HTR-8/SVneo (cell line): ENCODE data around the gene NXPH1.

Experiments
- DNase-seq: peaks from one replicate; pipeline ENCODE4 v3.0.0; 2011; ENCODE audit warnings: low spot score, mixed read lengths; ENCODE audit not compliant: insufficient read length
- FAIRE-seq: peaks from 2 replicates; lab custom pipeline; 2011; peaks lifted over from hg19 to GRCh38; lab: Jason Lieb, UNC

NXPH1 gene

DNA sequence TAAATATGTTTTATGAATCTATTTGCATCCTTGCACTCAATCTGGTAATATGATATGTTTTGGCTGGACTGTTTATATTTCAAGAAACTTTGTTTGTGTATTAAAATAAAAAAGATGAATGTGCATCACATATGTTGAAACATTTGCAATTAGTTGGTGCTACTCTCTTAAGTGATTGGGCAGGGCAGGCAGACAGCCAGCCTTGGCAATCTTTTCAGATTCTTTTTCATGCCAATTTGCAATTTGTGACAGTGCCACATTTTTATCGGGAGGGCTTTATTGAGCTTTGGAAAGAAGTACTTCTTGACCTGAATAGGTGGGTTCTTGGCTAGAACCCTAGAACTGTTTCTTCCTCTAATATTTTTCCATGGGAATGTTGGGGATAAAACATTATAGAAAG is 152.2 kb downstream of the NXPH1 start:
- DNase-seq (no peak), FAIRE-seq (no peak)

DNA sequence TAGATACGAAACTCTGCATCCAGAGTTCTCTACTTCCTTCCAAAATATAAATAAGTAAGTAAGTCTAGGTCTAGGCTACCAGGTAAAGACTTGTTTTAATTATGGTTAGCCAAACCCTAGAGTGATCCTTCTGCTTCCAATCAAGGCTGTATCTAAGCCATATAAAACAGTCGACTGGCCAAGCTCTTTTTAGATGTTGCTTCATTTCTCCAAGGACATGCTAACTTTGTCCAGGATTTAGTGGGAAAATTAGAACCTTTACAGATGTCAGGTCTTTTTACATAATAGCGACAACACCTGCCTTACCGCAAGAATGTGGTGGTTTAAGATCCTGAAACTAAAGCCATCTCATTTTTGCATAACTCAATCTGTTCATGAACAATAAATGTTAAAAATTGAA is 156.8 kb downstream of the NXPH1 start:
- DNase-seq (no peak), FAIRE-seq (no peak)

DNA sequence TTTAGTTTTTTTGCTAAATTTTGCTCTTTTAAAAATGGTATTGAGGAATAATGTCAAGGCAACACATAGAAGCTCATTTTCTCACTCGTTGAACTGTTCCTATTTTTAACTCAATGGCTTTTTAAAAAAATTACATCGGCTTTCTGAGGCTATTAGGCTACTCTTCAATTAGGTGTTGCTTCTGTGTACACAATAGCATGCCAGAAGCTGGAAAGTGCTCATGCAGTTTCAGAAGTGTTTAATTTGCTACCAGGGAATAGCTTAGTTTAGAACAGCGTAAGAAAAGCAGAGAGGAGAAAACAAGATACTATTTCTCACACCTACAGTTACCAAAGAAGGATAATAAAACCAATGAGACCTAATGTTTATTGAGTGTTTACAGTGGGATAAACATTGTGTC is 157.4 kb downstream of the NXPH1 start:
- FAIRE-seq = no peak
- no peak for DNase-seq

DNA sequence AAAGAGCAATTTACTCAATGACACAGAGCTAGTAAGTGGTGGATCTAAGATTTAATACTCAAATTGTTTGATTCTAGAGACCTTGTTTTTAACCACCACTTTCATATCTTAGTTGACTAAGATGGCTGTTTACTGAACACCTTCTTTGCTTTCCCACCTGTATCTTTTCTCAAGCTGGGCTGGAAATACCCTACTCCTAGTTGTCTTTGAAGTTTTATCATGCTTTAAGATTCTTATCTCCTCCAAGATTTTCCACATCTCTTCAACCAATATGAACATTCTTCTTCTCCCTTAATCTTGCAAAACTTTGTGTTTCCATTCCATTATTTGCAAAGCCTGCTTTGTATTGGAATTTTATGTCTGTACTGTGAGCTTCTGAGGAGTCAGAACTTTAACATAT is 157.9 kb downstream of the NXPH1 start:
- DNase-seq (no peak), FAIRE-seq (no peak)

DNA sequence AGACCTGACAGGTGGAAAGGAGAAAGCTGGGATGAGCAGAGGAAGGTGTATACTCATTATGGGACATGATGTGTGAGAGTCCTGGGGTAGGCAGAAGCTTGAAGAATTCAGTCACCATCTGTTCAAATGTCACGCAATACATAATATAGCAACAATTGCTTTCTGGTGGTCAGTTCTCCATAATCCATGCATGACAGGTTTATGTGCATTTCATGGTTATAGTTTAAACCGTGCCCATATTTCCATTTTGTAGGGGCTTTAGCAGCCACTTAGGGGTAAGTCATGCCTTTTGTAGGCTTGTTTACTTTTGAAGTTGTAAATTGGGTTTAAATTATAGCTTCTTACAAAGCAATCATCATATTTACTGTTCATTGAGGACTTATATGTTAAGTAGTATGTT is 158.8 kb downstream of the NXPH1 start:
- DNase-seq (no peak), FAIRE-seq (no peak)

DNA sequence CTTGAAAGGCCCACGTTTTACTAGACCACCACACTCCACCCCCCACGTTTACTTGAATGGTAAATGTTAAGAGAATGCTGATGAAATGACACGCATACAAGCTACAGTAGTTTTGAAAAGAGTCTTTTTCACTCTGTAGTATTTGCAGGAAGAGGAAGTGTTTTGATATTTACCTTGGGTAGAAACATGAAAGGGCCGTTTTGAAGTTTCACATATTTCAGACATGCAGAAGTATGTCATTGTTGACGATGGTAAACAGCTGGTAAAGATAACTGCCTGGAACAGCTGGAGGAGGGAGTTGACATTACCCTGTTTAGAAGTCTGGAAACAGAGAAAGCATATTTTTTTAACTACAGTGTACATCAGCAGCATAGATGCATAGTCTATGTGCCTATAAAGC is 160.7 kb downstream of the NXPH1 start:
- DNase-seq (no peak), FAIRE-seq (no peak)

DNA sequence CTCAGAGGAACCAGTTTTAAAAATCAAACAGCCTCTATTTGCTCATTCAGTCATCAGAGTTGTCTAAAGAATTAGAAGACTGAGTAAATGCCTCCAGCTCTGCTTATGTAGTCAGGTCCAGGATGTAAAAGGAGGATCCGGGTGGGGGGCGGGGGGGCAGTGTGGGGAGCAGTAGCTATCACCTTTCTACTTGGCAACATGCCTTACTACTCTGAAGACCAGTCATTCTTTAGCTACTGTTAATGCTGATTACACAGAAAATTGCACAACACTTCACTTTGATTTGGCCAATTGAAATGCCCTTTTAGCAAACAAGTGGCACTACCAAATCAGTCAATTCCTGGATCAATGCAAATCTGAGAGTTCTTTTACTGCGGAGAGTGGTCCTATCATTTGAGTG is 164.2 kb downstream of the NXPH1 start:
- FAIRE-seq = no peak

DNA sequence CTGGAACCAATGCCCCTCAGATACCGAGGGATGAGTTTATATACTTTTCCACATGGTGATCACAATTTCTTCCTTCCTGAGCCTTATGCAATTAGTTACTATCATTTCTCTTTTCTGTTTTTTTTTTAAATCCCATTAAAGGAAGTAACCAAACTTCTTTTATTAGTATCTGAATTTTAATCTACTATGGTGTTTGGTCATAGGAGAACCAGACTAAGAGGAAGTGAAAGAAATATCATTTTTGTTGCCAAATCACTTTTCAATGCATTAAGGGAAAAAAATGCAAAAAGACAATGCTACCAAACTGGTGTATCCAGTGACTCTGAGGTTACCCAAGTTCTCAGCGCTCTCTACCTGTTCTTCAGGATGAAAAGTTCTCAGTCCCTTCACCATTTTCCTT is 167.7 kb downstream of the NXPH1 start:
- FAIRE-seq = no peak
- no peak for DNase-seq

More for the DNA sequence above, 164.2 kb downstream of the NXPH1 start:
- DNase-seq = no peak

DNA sequence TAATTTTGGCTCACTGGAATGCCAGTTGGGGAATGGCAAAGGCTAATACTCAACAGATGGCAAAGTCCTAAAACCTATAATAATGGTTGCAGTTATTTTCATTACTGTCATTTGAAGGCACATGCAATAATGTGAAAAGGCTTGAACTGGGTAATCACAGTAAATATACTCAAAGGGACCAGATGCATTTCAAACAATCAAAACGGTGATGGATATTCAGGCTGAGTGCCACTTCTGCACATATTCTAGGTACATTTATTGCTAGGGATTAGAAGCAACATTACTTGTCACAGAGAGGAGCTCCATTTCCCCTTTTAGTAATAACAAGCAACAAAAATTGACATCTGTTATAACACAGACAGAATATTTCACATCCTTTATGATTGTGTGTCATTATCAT is 171.8 kb downstream of the NXPH1 start:
- no peak for FAIRE-seq
- DNase-seq = no peak

DNA sequence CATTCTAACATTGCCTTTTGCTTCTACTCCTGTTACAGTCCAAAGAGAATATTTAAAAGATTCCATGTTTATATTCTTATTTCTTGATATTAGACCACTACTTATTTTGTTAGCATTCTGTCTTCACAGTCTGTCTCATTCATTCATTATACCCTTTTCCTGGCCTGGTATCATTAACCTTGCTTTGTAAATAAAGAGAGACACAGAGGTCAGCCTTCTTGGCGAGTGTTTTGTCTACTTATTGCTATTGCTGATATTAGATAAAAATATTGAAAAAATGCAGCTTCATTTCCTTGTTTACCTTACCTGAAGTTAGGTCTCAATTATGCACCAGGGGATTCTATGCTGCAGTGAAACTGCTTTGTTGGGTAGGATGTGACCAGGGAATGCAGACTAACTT is 179.2 kb downstream of the NXPH1 start:
- no peak for DNase-seq
- no peak for FAIRE-seq

DNA sequence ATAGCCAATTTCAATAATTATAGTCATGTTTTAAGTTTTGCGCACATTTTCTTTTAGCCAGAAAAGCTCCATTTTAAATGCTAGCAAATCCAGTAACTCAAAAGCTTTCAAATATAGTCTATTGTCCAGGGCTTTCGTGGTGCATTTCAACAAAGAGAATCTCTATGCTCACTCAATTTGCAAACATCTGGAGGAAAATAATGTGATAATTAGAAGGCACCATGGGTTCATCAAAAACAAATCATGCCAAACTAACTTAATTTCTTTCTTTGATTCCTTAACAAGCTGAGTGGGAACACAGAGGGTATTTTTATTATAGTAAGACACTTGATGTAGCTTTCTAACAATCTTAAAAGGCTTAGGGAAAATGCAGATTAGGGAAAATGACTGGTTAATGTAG is 179.8 kb downstream of the NXPH1 start:
- FAIRE-seq (no peak), DNase-seq (no peak)

DNA sequence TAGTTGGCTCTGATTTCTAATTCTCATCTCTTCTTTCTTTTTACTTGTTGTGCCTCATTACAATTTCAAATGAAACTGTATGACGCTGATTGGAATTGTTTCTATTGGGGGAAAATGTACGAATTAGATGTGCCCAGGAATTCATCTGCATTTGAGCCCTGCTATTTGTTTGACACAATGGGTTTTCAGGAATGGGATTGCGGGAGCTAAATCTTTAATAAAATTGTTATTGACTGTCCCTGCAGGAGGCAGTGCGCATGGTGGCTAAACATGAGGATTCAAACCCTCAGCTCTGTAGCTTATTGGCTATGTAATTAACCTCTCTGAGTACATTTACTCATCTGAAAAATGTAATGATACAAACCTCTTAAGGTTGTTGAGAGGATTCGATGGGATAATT is 181.6 kb downstream of the NXPH1 start:
- DNase-seq (no peak), FAIRE-seq (no peak)

DNA sequence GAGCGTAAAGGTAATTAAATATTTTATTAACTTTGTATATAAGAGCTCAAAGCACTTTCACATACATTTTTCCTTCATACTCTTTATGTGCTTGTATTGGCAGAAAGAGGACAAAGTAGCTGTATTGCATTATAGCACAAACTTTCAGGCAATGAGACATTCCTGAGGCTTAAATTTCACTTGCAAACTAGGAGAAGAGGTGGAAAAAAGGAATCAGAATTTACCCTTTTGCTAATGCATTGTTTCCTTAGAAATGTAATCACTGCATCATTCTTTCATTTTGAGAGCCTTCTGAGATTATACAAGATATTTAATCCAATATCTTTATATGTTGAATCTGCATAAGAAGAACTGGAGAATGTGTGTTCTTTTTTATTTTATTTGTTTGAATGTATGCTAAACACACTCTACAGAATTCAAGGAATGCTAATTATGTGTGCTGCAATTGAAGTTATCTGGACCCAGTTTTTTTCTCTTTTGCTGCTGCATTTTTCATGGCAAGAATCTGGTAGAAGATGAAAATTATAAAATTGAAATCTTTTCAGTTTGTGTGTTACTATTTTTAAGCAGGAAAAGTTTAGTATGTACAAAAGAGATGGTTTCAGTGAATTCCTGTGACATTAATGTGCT is 185.1 kb downstream of the NXPH1 start:
- DNase-seq = no peak
- FAIRE-seq = no peak

DNA sequence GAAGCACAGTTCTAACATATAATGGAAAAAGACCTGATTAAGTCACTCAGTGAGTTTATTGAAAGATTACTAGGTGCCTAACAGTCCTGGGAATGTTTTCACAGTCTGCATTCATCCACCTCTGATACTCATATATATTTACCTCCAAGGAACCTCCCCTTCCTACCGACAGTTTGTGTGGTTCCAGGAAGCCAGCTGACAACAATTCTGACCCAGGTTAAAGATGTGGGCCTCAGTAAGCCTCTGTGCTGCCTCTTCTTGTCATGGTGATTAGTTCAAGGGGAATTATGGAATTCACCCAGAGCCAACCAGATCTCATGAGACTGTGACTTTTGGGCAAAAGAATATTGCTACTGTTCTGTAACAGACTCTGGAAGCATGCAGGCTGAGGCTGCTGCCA is 186.8 kb downstream of the NXPH1 start:
- FAIRE-seq (peak; percentile 54), DNase-seq (no peak)

DNA sequence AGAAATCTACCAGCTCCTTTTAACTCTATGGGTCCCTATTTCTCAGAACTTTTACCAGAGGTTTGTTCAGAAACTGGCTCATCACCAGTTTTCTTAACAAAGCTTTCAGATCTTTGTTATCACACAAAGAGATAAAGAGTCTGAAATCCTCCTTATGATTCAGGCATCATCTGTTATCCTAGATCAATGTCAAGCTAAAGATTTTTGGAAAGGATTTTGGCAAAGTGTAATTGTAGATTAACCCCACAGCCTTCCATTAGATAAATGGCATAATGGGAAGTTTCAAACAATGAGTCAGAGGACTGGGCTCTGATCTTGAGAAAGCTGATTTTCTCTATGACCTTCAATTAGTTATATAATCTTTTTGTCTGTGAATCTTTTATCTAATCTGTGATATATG is 192.2 kb downstream of the NXPH1 start:
- DNase-seq (no peak), FAIRE-seq (no peak)

DNA sequence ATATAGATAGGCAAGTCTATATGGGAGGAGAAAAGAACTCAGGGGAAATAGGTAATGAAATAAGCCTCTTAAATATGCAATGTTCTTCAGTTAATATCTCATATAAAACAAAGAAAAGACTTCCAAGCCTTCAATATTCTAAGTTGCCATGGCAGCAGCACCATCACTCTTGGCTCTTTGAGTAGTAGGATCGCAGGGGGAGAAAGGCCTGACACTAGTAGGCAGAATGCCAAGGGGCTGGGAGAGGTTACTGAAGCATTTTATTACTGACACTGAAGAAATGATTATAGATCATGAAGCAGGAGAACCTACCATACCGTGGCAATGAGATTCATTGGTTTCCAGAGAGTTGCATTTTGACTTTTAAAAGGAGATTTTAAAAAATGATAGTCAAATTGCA is 193.9 kb downstream of the NXPH1 start:
- no peak for FAIRE-seq
- DNase-seq = no peak

DNA sequence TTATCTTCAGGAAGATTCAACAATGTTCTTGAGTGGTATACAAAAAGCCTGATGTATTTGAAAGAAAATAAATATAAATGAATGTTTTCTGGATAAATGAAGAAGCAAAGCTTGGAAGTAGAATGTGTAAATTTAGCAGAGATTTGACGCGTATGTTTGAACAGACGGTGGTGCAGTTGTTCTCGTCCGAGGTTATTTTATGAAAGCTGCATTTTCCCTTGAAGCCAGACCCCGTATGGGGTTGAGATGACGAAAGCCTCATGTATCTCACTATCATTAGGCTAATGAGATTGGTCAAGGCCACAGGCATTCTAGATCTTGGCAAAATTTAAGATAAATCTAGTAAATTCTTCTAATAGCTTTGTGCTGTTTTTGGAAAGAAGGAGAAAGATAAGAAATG is 195.2 kb downstream of the NXPH1 start:
- DNase-seq = no peak
- no peak for FAIRE-seq

DNA sequence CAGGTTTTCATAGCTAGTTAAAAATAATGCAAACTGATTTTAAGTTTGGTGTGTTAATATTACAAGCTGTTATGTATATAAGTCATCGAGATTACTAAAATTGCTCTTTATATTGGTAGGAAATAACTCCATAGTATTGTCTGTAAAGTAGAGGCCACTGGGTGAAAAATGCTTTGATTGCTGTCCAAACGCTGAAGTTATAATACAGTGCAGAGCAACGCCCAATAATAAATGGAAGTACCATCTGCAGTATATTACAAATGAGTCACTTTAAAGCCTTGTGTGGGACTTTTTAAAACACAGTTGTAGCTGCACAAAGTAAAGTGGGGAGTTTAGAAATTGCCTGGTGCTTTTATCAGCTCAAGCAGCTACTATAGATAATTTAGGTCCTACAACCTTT is 196.1 kb downstream of the NXPH1 start:
- FAIRE-seq = no peak

DNA sequence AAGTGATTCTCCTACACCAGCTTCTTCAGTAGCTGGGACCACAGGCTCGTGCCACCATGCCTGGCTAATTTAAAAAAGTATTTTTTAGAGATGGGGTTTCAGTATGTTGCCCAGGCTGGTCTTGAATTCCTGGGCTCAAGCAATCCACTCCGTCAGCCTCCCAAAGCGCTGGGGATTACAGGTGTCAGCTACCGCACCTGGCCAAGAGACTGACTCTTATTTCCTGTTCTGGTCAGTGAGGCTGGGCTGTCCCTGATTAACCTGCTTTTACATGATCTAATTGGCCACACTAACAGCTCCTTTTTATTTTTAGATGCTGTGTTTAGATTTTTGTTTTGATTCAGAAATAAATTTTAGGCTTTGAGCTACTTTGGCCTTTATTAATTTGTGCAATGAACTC is 203.9 kb downstream of the NXPH1 start:
- DNase-seq = no peak
- FAIRE-seq = no peak

More for the DNA sequence above, 196.1 kb downstream of the NXPH1 start:
- DNase-seq = no peak

DNA sequence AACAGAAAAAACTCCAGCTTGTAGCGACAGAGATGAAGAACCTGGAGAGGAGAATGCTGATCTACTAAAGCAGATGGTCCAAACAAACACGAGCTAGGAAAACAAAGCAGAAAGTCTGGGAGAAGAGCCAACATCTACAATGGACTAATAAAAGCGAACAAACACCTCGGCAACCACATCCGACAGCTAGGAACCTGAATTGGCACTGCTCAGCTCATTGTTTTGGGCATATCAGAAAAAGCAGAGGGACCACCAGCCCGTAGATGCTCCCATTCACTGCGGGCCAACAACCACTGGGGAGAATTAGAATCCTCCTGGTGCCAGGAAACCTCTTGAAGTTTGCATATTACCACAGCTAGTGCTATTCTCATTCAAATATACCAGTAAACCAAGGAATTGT is 204.7 kb downstream of the NXPH1 start:
- DNase-seq (no peak), FAIRE-seq (no peak)

DNA sequence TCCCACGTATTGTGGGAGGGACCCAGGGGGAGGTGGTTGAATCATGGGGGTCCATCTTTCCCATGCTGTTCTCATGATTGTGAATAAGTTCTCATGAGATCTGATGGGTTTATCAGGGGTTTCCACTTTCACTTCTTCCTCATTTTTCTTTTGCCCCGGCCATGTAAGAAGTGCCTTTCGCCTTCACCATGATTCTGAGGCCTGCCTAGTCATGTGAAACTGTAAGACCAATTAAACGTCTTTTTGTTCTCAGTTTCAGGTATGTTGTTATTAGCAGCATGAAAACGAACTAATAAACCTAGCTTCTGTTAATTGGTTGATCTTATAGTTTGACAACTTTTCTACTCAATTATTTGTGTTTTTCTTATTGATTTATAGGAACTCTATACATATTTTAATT is 206.3 kb downstream of the NXPH1 start:
- FAIRE-seq = no peak
- no peak for DNase-seq

DNA sequence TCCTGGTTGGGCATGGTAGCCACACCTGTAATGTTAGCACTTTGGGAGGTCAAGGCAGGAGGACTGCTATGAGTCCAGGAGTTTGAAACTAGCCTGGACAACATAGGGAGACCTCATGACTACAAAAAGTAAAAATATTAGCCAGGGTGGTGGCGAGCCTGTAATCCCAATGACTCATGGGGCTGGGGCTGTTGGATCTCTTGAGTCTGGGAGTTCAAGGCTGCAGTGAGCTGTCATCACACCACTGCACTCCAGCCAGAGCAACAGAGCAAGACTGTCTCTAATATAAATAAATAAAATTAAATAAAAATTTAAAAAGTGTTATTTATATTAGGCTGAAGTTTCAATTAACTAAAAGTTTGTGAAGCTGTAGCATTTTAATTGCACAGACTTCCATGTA is 207.3 kb downstream of the NXPH1 start:
- FAIRE-seq = no peak
- no peak for DNase-seq
